MM.1S (cell line): Measurements from ENCODE around the gene OR8D4.

ENCODE experiments used
- DNase-seq: peaks from one replicate; pipeline ENCODE4 v3.0.0-alpha.2; 2015
- H2AFZ ChIP-seq: fragments of 300-600 bp; sonication (generic); 2 replicates; pipeline ENCODE4 v1.6.0; 2016; ENCODE audit warnings: antibody characterized with exemption, low read length
- H3F3A ChIP-seq: fragments of 300-600 bp; sonication (generic); 2 replicates; pipeline ENCODE4 v1.6.1; 2016; ENCODE audit warnings: mild to moderate bottlenecking, antibody characterized with exemption, low read length, moderate library complexity, mixed read lengths; ENCODE audit not compliant: insufficient read depth
- H3K27ac ChIP-seq: fragments of 300-600 bp; sonication (generic); 2 replicates; pipeline ENCODE4 v1.5.1; 2016; ENCODE audit warnings: mild to moderate bottlenecking, low read length
- H3K27me3 ChIP-seq: fragments of 300-600 bp; sonication (generic); replicated peaks from 2 replicates; pipeline ENCODE4 v1.6.0; 2016; ENCODE audit warnings: low read length; ENCODE audit not compliant: insufficient read depth
- H3K36me3 ChIP-seq: fragments of 300-600 bp; sonication (generic); replicated peaks from 2 replicates; pipeline ENCODE4 v1.6.1; 2016; ENCODE audit warnings: mild to moderate bottlenecking, low read length, mixed read lengths; ENCODE audit not compliant: insufficient read depth
- H3K4me1 ChIP-seq: fragments of 300-600 bp; sonication (generic); 2 replicates; pipeline ENCODE4 v1.6.1; 2016; ENCODE audit warnings: low read length, mixed read lengths
- H3K4me2 ChIP-seq: fragments of 300-600 bp; sonication (generic); 2 replicates; pipeline ENCODE4 v1.6.0; 2016; ENCODE audit warnings: low read depth, low read length
- H3K4me3 ChIP-seq: fragments of 300-600 bp; sonication (generic); 2 replicates; pipeline ENCODE4 v1.5.1; 2016; ENCODE audit warnings: low read length, mixed read lengths
- H3K79me2 ChIP-seq: fragments of 300-600 bp; sonication (generic); 2 replicates; pipeline ENCODE4 v1.6.1; 2016; ENCODE audit warnings: mixed run types, low read length, mixed read lengths
- H3K9ac ChIP-seq: fragments of 300-600 bp; sonication (generic); 2 replicates; pipeline ENCODE4 v1.6.1; 2016; ENCODE audit warnings: low read length, mixed read lengths
- H3K9me2 ChIP-seq: fragments of 300-600 bp; sonication (generic); replicated peaks from 2 replicates; pipeline ENCODE4 v1.6.1; 2016; ENCODE audit warnings: mild to moderate bottlenecking, low read length, mixed read lengths; ENCODE audit not compliant: insufficient read depth
- H3K9me3 ChIP-seq: fragments of 300-600 bp; sonication (generic); replicated peaks from 2 replicates; pipeline ENCODE4 v1.6.1; 2016; ENCODE audit warnings: mild to moderate bottlenecking, low read length, mixed read lengths; ENCODE audit not compliant: insufficient read depth
- H4K20me1 ChIP-seq: fragments of 300-600 bp; sonication (generic); 2 replicates; pipeline ENCODE4 v1.6.1; 2016; ENCODE audit warnings: mild to moderate bottlenecking, low read length, moderate library complexity, mixed read lengths; ENCODE audit not compliant: insufficient read depth
- EZH2 ChIP-seq: fragments of 300-600 bp; sonication (generic); optimal IDR thresholded peaks from 2 replicates; pipeline ENCODE3; 2017; ENCODE audit warnings: low read depth, mild to moderate bottlenecking, antibody characterized with exemption, low read length, mixed read lengths
- EZH2phosphoT487 ChIP-seq: fragments of 300-600 bp; sonication (generic); IDR thresholded peaks from 2 replicates; pipeline ENCODE4 v1.6.1; 2018; ENCODE audit warnings: antibody characterized with exemption, low read length
- TF ChIP-seq, protein P1 (sequence below): fragments of 300-600 bp; sonication (generic); IDR thresholded peaks from 2 replicates; pipeline ENCODE4 v1.5.1; 2016; ENCODE audit warnings: antibody characterized with exemption, low read length, mixed read lengths

OR8D4 gene

DNA sequence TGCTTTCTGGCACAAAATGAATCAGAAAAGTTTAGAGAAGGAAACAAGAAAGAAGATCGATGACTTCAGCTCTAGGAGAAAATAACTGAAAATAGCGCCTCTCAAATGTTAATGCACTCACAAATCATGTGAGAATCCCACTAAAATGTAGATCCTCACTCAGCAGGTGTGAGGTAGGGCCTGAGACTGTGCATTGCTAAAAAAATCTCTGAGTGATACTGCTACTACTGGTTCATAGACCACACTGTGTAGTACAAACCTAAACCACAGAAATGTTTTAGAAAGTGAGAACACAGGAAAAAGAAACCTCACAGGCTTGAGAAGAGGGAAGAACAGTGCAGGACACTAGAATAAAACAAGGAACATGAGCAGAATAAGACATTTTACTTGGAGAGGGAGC is 2.0 kb downstream of the OR8D4 start:
- H2AFZ ChIP-seq, result no peak overlapping the region
- peak; percentile 81 for DNase-seq
- peak overlapping the region; percentile 20; the same call in 1 of the 2 replicates for H3K4me2 ChIP-seq
- H3K4me3 ChIP-seq, result no peak overlapping the region
- H3K27me3 ChIP-seq, result peaks cover 50% of the 10 kb centered on the region
- H3K9me2 ChIP-seq, result no peaks in the 10 kb centered on the region
- no peaks in the 10 kb centered on the region for H3K79me2 ChIP-seq
- H4K20me1 ChIP-seq, result no peaks in the 10 kb centered on the region
- H3F3A ChIP-seq, result peaks cover 7% of the 10 kb centered on the region
- no peak for TF ChIP-seq EZH2phosphoT487
- no peak for TF ChIP-seq EZH2
- TF ChIP-seq, protein P1, sequence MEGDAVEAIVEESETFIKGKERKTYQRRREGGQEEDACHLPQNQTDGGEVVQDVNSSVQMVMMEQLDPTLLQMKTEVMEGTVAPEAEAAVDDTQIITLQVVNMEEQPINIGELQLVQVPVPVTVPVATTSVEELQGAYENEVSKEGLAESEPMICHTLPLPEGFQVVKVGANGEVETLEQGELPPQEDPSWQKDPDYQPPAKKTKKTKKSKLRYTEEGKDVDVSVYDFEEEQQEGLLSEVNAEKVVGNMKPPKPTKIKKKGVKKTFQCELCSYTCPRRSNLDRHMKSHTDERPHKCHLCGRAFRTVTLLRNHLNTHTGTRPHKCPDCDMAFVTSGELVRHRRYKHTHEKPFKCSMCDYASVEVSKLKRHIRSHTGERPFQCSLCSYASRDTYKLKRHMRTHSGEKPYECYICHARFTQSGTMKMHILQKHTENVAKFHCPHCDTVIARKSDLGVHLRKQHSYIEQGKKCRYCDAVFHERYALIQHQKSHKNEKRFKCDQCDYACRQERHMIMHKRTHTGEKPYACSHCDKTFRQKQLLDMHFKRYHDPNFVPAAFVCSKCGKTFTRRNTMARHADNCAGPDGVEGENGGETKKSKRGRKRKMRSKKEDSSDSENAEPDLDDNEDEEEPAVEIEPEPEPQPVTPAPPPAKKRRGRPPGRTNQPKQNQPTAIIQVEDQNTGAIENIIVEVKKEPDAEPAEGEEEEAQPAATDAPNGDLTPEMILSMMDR, result no peak
- no peaks in the 10 kb centered on the region for H3K36me3 ChIP-seq
- no peak overlapping the region for H3K9ac ChIP-seq
- no peak overlapping the region for H3K27ac ChIP-seq
- H3K4me1 ChIP-seq, result peaks cover 11% of the 10 kb centered on the region
- no peaks in the 10 kb centered on the region for H3K9me3 ChIP-seq

DNA sequence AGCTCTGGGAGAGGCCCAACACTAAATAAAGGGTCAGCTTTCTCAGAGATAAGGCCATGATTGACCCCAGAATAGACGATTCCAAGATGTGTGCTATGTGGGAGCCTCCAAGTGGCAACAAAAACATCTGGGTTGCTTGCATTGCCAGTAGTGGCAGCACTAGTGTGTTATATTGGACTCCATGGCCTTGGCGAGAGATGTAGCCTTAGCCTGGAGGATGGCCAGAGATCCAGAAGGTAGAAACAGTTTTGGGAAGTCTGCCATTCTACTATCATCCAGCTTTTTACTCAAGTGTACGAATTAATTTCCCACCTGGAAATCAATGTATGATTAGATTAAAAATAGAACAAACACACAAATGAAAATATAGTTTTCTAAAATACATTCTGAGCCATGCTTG is 3.0 kb downstream of the OR8D4 start:
- Histone ChIP-seq H3K9me2 (no peaks in the 10 kb centered on the region), H3K4me1 (peaks cover 11% of the 10 kb centered on the region), H3K27me3 (peaks cover 50% of the 10 kb centered on the region), H3K9me3 (no peaks in the 10 kb centered on the region), H4K20me1 (no peaks in the 10 kb centered on the region), H3K4me2 (no peak overlapping the region), H2AFZ (no peak overlapping the region), H3K79me2 (no peaks in the 10 kb centered on the region), H3F3A (peaks cover 7% of the 10 kb centered on the region), H3K9ac (no peak overlapping the region), H3K27ac (no peak overlapping the region), H3K4me3 (no peak overlapping the region), H3K36me3 (no peaks in the 10 kb centered on the region)
- TF ChIP-seq, protein P1, result no peak
- TF ChIP-seq EZH2phosphoT487, result no peak
- TF ChIP-seq EZH2, result no peak
- DNase-seq, result no peak

DNA sequence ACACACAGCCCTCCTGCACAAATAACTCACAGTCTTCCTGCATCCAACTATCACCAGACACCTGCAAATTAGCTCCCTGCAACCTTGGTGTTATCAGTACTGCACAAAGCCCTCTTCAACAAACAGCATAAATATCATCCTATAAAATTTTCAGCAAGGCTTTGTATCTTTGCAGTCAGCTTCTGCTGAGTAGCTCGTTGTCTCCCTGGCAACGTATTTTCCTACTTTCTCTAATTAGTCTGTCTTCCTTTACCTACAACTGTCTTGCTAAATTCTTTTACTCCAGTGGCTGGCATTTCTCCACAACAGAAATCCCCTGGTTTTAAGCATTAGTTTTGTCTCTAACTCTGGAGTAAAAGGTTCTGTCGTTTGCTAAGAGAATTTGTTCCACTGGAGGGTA is 3.9 kb downstream of the OR8D4 start:
- Histone ChIP-seq H3K79me2 (no peaks in the 10 kb centered on the region), H3K4me3 (no peak overlapping the region), H3K4me2 (no peak overlapping the region), H3K36me3 (no peaks in the 10 kb centered on the region), H3K9me3 (no peaks in the 10 kb centered on the region), H3K27ac (no peak overlapping the region), H3K9ac (no peak overlapping the region), H4K20me1 (no peaks in the 10 kb centered on the region), H3K9me2 (no peaks in the 10 kb centered on the region), H3K4me1 (peaks cover 11% of the 10 kb centered on the region), H3F3A (peaks cover 7% of the 10 kb centered on the region), H3K27me3 (peaks cover 50% of the 10 kb centered on the region), H2AFZ (no peak overlapping the region)
- no peak for DNase-seq
- TF ChIP-seq EZH2 (no peak), EZH2phosphoT487 (no peak)
- TF ChIP-seq, protein P1, result no peak
